ENCODE measurements around the gene HINT2.

The HINT2 gene

GRCh38 chr9:35840881-35841644 lies 26.2 kb upstream of the HINT2 start:
- no peak for DNase-seq

- DNase-seq: no peak
Observed at GRCh38 chr9:35839926-35840325, 25.1 kb upstream of the HINT2 start.

- no peak for DNase-seq
Observed at GRCh38 chr9:35836595-35836994, 21.8 kb upstream of the HINT2 start.

GRCh38 chr9:35835766-35836165 lies 20.9 kb upstream of the HINT2 start:
- no peak for DNase-seq

- no peak for DNase-seq
Observed at GRCh38 chr9:35835216-35835632, 20.4 kb upstream of the HINT2 start.

GRCh38 chr9:35834260-35835215 lies 19.7 kb upstream of the HINT2 start:
- no peak for DNase-seq

GRCh38 chr9:35832814-35833213 lies 18.0 kb upstream of the HINT2 start:
- no peak for DNase-seq

- DNase-seq: no peak
Observed at GRCh38 chr9:35831040-35831439, 16.2 kb upstream of the HINT2 start.

- DNase-seq: no peak
Observed at GRCh38 chr9:35829764-35830096, 14.9 kb upstream of the HINT2 start.

GRCh38 chr9:35829084-35829763 lies 14.4 kb upstream of the HINT2 start, which contains the start of gene TMEM8B:
TMEM8B (plus strand) TSS chr9:35829228; CDS start chr9:35829448, 220 bp downstream.
- peak; percentile 93 for DNase-seq

- no peak for DNase-seq
Observed at GRCh38 chr9:35828716-35829083, 13.9 kb upstream of the HINT2 start, which contains the start of gene FAM221B. FAM221B (minus strand) TSS chr9:35828732; CDS start chr9:35826161, 2,571 bp downstream.

- DNase-seq: no peak
Observed at GRCh38 chr9:35827486-35827885, 12.6 kb upstream of the HINT2 start.

GRCh38 chr9:35826071-35826701 lies 11.3 kb upstream of the HINT2 start:
- DNase-seq: peak; percentile 80

- no peak for DNase-seq
Observed at GRCh38 chr9:35822926-35823325, 8.1 kb upstream of the HINT2 start.

- DNase-seq: no peak
Observed at GRCh38 chr9:35820076-35820475, 5.2 kb upstream of the HINT2 start.

- no peak for DNase-seq
Observed at GRCh38 chr9:35818341-35818740, 3.5 kb upstream of the HINT2 start.

GRCh38 chr9:35816708-35817107 lies 1.9 kb upstream of the HINT2 start:
- peak; percentile 15 for DNase-seq

- DNase-seq: no peak
Observed at GRCh38 chr9:35814106-35814840, 569 bp downstream of the HINT2 start.

- DNase-seq: no peak
Observed at GRCh38 chr9:35813434-35814105, 1.3 kb downstream of the HINT2 start.

GRCh38 chr9:35812025-35812602 lies 2.7 kb downstream of the HINT2 start, which contains the start of gene SPAG8:
SPAG8 (minus strand) TSS chr9:35812262; CDS start chr9:35812147, 115 bp downstream.
- peak; percentile 90 for DNase-seq

All from NCI-H1694 (cell line).